Measurements from ENCODE around the gene C12orf42. TPM values are rescaled to one million over a fixed set of nuclear protein-coding genes. Genes with fewer than 3 reads are reported as not detected.
"Not testable (repeated sequence)": the region's sequence is repeated elsewhere in the genome, so short reads cannot be mapped to it uniquely, and the experiment has no call there.

Gene C12orf42
- polyA plus RNA-seq, 3 donors, result 0.57 TPM; not detected in 2

- DNase-seq (ENCODE audit: low read depth in 3 of 3, low spot score in 2 of 3), result no peak
These were observed 3.2 kb upstream of the C12orf42 start for GRCh38 chr12:103498990-103499389.

DNA sequence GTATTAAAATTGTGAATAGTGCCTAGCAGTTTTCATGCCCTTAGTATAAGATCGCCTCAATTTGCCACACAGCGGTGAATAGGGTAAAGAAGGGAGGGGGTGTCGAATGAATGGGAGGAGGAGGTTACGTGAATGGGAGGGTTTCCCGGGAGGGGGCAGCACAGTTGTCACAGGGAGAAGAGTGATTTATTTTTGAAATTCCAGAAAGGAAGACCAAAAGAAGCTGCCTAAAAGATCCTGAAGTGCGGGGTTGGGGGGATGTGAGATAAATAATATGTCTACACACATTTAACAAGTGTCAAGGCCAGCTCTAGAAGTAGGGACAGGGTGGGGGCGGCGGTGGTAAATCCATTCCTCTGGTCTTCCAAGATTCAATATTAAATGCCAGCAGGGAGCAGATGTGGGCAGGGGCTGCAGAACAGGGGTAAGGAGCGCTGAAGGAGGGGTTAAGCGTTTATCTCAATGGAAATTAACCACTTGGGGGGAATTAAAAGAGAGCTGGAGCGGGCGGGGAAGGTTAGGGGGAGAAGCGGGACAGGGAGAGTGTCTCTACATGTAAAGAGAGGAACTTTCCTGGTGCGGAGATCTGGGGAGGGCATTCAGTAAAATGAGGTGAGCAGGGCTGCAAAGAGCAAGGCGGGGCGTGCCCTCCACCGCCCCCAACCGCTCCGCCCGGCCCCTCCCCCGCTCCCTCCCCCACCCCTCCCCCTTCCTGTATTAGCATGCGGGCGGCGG lies 867 bp downstream of the C12orf42 start:
- DNase-seq (ENCODE audit: low read depth in 3 of 3, low spot score in 2 of 3), result no peak

- no peak for DNase-seq (ENCODE audit: low read depth in 3 of 3, low spot score in 2 of 3)
These were observed 1.6 kb downstream of the C12orf42 start for GRCh38 chr12:103494051-103494733.

GRCh38 chr12:103493199-103493598 lies 2.6 kb downstream of the C12orf42 start:
- DNase-seq (ENCODE audit: low read depth in 3 of 3, low spot score in 2 of 3), result no peak

DNA sequence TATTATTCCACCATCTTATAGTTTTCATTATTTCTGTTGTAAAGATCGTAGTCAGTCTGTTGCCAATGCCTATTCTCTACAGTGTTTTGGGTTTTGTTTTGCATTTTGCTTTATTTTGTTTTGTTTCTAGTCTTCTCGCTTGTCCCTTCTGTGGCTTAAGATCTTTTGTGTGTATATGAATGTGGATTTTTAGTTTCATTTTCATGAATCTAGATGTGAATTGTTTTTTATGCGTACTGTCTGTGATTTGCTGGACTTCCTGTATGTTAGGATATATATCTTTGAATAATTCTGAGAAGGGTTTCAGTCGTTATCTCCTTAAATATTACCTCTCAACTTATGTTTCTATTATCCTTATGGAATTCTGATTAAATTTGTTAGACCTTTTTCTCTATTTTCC lies 13.4 kb downstream of the C12orf42 start:
- DNase-seq (ENCODE audit: low read depth in 3 of 3, low spot score in 2 of 3), result no peak

DNA sequence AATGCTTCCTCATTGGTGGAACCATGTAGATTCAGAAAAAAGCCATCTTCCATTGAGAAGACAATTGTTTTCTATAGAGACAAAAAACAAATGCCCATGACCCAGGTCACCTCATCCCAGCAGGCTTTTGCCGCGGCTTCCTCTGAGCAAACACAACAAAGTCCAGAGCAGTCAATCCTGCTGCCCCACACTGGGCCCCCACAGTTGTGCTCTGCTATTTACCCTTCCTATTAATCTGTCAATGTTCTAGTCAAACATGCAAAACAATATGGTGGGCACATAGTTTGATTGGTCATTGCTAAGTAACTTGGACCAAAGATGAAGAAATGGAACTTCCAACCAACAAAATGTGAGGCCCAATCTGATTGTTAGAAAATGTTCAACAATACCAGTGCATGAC lies 20.7 kb downstream of the C12orf42 start:
- no peak for DNase-seq (ENCODE audit: low read depth in 3 of 3, low spot score in 2 of 3)

- no peak for DNase-seq (ENCODE audit: low read depth in 3 of 3, low spot score in 2 of 3)
These were observed 25.1 kb downstream of the C12orf42 start for GRCh38 chr12:103470664-103471063.

GRCh38 chr12:103469719-103470118 lies 26.0 kb downstream of the C12orf42 start:
- no peak for DNase-seq (ENCODE audit: low read depth in 3 of 3, low spot score in 2 of 3)

GRCh38 chr12:103468837-103469236 lies 26.9 kb downstream of the C12orf42 start:
- DNase-seq (ENCODE audit: low read depth in 3 of 3, low spot score in 2 of 3), result no peak

- DNase-seq (ENCODE audit: low read depth in 3 of 3, low spot score in 2 of 3), result no peak
These were observed 33.1 kb downstream of the C12orf42 start for GRCh38 chr12:103462675-103463074.

DNA sequence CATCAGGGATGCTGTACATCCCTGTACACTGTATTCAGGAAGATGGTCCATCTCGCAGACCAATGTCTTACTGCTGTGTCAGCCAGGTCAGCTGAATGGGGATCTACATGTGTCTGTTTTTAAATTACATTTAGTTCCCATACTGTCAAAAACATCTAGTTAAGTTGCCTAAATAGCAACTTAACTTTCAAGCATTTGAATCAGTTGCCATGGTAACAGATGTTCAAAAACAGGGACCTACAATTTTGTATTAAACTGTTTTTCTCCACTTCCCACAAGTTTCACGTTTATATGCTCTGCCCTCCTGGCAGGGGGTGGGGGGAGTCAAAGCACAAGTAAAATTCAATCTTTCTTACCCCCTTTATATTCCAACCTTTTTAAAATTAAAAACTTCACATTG lies 38.3 kb downstream of the C12orf42 start:
- DNase-seq (ENCODE audit: low read depth in 3 of 3, low spot score in 2 of 3), result no peak

DNA sequence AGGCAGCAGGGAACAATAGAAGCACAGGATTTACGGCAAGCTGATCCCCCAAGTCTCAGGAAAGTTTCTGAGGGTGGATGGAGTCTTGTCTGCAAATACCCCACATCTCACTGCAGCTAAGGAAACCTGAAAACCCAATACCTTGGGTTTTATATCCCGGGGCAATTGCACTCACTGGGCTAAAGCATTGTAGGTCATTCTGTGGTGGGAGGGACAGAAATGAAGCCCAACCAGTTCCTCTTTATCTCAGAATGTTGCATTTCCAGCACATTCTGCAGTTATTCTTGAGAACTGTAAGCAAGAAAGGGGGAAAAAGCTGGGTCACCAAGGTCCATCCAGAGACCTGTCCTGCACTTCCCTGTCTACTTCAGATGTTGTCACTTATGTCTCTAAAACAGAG lies 39.8 kb downstream of the C12orf42 start:
- no peak for DNase-seq (ENCODE audit: low read depth in 3 of 3, low spot score in 2 of 3)

DNA sequence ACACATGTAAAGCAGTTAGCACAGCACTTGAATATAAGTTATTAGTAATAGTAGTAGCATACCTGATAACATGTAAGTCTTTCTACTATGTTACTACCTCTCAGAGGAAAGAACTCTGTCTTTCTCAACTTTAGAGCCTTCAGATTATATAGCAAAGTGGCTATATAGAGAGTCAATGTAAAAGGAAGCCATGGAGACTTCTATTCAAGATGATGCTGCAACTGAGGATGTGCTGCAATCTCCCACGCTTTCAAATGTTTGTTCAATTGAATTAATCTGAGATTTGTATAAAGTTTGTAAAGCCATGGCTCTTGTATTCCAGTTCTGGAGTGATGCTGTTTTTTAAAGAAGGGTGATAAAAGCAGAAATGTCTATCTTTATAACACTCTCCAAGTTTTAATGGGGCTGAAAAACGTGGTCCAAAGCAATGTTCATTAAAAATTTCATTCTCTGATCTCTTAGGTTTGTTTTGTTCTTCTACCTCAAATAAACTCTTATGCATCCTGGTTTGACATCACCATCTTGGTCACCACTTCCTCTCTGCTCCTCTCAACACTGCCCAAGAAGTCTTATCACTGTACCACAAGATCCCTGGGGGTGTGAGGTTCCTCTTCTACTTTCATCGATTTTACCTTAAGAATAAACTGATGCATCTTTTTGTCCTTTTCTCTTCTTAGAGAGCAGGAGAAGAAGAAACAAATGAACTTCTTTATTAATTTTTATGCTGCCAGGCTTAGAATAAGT lies 40.6 kb downstream of the C12orf42 start:
- no peak for DNase-seq (ENCODE audit: low read depth in 3 of 3, low spot score in 2 of 3)

DNA sequence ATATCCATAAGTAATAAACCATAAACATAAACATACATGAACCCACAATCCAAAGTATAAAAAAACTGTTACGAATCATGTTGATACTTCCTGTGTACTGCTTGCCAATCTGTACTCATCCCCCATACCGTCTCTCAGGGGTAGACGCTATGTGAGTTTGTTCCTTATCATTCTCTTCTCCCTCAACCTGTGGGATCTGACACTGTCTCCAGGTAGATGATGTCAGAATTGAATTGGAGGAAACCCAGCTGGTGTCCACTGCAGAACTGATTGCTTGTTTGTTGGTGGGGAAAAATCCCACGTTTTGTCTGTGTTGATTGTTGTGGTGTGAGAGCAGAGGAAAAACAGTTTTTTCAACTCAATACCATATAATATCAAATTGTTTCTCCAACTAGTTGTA lies 50.8 kb downstream of the C12orf42 start:
- DNase-seq (ENCODE audit: low read depth in 3 of 3, low spot score in 2 of 3), result no peak

GRCh38 chr12:103442822-103443221 lies 52.9 kb downstream of the C12orf42 start:
- no peak for DNase-seq (ENCODE audit: low read depth in 3 of 3, low spot score in 2 of 3)

DNA sequence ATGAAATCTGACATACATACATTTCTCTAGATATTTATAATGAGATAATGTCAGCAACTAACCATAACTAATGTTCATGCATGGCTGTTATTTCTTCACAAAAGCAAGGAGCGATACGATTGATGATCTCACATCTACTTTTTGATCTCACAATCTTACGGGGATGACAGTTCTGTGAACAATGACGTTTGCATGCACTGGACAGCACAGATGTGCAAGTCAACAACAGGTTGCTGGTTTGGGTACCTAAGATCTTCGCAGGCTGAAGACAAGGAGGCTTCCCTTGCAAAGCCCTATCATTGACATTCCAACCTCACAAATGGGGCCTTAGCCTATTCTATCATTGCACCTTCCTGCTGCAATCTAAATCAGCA lies 53.6 kb downstream of the C12orf42 start:
- no peak for DNase-seq (ENCODE audit: low read depth in 3 of 3, low spot score in 2 of 3)

GRCh38 chr12:103441437-103442181 lies 54.2 kb downstream of the C12orf42 start:
- no peak for DNase-seq (ENCODE audit: low read depth in 3 of 3, low spot score in 2 of 3)

DNA sequence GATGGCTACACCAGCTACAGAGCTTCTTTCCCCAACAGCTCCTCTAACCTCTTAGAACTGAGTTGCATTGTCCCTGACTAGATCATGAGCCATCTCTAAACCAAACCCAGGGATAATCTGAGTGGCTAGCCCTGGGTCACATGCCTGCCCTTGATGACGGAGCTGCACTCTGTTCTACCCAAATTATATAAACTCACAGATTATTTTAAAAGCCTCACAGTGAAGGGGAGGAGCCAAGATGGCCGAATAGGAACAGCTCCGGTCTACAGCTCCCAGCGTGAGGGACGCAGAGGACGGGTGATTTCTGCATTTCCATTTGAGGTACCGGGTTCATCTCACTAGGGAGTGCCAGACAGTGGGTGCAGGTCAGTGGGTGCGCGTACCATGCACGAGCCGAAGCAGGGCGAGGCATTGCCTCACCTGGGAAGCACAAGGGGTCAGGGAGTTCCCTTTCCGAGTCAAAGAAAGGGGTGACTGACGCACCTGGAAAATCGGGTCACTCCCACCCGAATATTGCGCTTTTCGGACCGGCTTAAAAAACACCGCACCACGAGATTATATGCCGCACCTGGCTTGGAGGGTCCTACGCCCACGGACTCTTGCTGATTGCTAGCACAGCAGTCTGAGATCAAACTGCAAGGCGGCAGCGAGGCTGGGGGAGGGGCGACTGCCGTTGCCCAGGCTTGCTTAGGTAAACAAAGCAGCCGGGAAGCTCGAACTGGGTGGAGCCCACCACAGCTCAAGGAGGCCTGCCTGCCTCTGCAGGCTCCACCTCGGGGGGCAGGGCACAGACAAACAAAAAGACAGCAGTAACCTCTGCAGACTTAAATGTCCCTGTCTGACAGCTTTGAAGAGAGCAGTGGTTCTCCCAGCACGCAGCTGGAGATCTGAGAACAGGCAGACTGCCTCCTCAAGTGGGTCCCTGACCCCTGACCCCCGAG lies 61.3 kb downstream of the C12orf42 start:
- not testable (repeated sequence) for DNase-seq (ENCODE audit: low read depth in 3 of 3, low spot score in 2 of 3)

DNA sequence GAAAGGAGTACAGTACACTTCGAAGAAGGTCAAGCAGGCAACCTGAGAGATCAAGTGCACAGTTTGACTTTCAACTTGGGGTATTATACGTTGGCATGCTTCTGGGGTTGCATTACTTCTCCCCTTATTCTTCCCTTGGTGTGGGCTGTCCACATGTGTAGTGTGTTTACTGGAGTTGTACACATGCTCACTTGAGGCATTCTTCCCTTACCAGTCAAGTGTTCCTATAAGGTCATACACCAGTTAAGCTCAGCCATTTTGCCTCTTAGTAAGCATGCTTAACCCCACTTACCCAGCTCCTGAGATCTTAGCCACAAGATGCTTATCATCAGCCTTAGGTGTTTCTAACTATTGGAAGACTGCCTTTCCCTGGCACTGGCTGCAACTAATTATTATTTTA lies 63.8 kb downstream of the C12orf42 start:
- DNase-seq (ENCODE audit: low read depth in 3 of 3, low spot score in 2 of 3), result no peak

- no peak for DNase-seq (ENCODE audit: low read depth in 3 of 3, low spot score in 2 of 3)
These were observed 64.4 kb downstream of the C12orf42 start for GRCh38 chr12:103431387-103431786.
